Body of pancreas (tissue), 4 donors: ENCODE data around the gene PPARGC1A. TPM values are rescaled to one million over a fixed set of nuclear protein-coding genes. Genes with fewer than 3 reads are reported as not detected.

Experiments
- ATAC-seq: fragments of 150-250 bp; one replicate; pipeline ENCODE4 v1.9.1; 2016
- DNase-seq, 4 donors: peaks; one replicate each; pipeline ENCODE4 v3.0.0-alpha.2; 2019
- H3K27ac ChIP-seq, 4 donors: fragments of 200-600 bp; sonication (generic); 1 replicate in 3 of 4; 2 replicates in 1 of 4; pipeline versions ENCODE4 v1.5.1 to v1.6.1; 2016 to 2019; ENCODE audit warnings: mild to moderate bottlenecking in 1 of 4, mixed read lengths in 1 of 4, moderate library complexity in 1 of 4
- H3K27me3 ChIP-seq, 2 donors: fragments of 200-600 bp; sonication (generic); one replicate each; pipeline ENCODE4 v1.6.0; 2016; ENCODE audit warnings: mild to moderate bottlenecking in 1 of 2
- H3K36me3 ChIP-seq, 2 donors: fragments of 200-600 bp; sonication (generic); replicated peaks in 1 of 2; 2 replicates each; pipeline ENCODE4 v1.5.1; 2016; ENCODE audit warnings: low read depth in 2 of 2; ENCODE audit not compliant: insufficient read depth in 1 of 2
- H3K4me1 ChIP-seq: fragments of 200-600 bp; sonication (generic); one replicate; pipeline ENCODE4 v1.6.0; 2016
- H3K4me3 ChIP-seq, 2 donors: fragments of 200-600 bp; sonication (generic); 1 replicate in 1 of 2; 2 replicates in 1 of 2; pipeline ENCODE4 v1.5.1; 2016 to 2019
- H3K9me3 ChIP-seq, 3 donors: fragments of 200-600 bp; sonication (generic); 1 replicate in 2 of 3; 2 replicates in 1 of 3; pipeline ENCODE4 v1.5.1; 2016
- POLR2A ChIP-seq, 3 donors: fragments of 450-650 bp; IDR thresholded peaks; one replicate each; pipeline ENCODE4 v1.6.1; 2016; ENCODE audit warnings: antibody characterized with exemption in 3 of 3, mild to moderate bottlenecking in 2 of 3
- WGBS, 2 donors: methylation state at CpG; one replicate each; pipeline ENCODE4 v1.1.5; 2017; 5-methylcytosine and 5-hydroxymethylcytosine counted together
- intact Hi-C: fragments of 100-400 bp; cut with DNase I; formaldehyde crosslinking; loops from one replicate; pipeline ENCODE4 v1.15.1; 2023
- total RNA-seq, 2 donors: library from RNA; depleted of rRNA; stranded (reverse); fragments of >200 nt; gene quantifications; one replicate each; pipeline ENCODE4 v1.1.0, GENCODE V29; 2016
- TF ChIP-seq, protein P1 (sequence below), 7 experiments: fragments of 450-650 bp in 4 of 7; fragments of 200-600 bp in 3 of 7; sonication (generic) in 3 of 7; IDR thresholded peaks; one replicate each; pipeline ENCODE4 v1.5.1; 2016 to 2019; ENCODE audit warnings: antibody characterized with exemption in 7 of 7

PPARGC1A gene
- total RNA-seq, 2 donors from 2014 or later = 8.0 to 44.8 TPM

DNA sequence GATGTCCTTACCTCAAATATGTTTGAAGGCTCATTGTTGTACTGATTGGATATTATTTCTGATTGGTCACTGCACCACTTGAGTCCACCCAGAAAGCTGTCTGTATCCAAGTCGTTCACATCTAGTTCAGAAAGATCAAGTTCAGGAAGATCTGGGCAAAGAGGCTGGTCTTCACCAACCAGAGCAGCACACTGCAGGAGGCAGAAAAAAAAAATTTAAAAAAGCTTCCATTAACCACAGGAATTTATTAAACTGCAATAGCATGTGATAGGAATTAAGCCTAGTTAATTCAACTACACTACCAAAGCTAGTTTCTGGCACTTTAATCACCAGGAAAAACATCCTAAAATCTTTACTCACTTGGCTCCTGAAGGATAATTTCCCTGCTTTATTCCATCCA, 5.1 kb downstream of the PPARGC1A start:
- H3K27ac ChIP-seq = peak overlapping the region in 3 of 4 donors; percentile 33 to 84 (median 40)
- H3K4me3 ChIP-seq = no peak overlapping the region
- TF ChIP-seq, protein P1, sequence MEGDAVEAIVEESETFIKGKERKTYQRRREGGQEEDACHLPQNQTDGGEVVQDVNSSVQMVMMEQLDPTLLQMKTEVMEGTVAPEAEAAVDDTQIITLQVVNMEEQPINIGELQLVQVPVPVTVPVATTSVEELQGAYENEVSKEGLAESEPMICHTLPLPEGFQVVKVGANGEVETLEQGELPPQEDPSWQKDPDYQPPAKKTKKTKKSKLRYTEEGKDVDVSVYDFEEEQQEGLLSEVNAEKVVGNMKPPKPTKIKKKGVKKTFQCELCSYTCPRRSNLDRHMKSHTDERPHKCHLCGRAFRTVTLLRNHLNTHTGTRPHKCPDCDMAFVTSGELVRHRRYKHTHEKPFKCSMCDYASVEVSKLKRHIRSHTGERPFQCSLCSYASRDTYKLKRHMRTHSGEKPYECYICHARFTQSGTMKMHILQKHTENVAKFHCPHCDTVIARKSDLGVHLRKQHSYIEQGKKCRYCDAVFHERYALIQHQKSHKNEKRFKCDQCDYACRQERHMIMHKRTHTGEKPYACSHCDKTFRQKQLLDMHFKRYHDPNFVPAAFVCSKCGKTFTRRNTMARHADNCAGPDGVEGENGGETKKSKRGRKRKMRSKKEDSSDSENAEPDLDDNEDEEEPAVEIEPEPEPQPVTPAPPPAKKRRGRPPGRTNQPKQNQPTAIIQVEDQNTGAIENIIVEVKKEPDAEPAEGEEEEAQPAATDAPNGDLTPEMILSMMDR (IDR thresholded peaks at IDR 0.05) = no peak
- TF ChIP-seq POLR2A (IDR thresholded peaks at IDR 0.05) = no peak
- no peaks in the 10 kb centered on the region for H3K9me3 ChIP-seq
- H3K27me3 ChIP-seq = no peaks in the 10 kb centered on the region
- no peak for DNase-seq
- ATAC-seq = no peak
- intact Hi-C loops = no loop called here
- no peaks in the 10 kb centered on the region for H3K36me3 ChIP-seq
- peaks cover 8% of the 10 kb centered on the region for H3K4me1 ChIP-seq
- 21 to 33% methylated on average over 1 of the region's 1 CpG for WGBS, 2 donors

DNA sequence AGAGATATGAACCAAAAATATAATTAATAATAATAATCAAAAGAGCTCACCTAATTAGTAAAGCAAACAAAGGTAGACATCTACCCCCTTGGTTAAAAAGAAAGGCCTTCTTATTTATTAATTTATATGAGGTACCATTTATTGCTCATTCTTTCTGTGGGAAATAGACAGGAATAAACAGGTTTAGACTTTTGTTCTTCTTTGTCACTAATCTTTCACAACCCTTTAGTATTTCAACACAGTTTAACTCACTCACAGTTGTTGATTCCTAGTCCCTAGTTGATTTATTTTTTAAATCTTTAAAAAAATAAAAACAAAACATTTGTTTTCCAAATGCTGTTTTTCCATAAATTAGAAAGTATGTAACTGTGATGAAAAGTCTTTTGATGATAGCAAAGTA, 5.6 kb downstream of the PPARGC1A start:
- H3K27me3 ChIP-seq = no peaks in the 10 kb centered on the region
- H3K36me3 ChIP-seq = no peaks in the 10 kb centered on the region
- TF ChIP-seq POLR2A (IDR thresholded peaks at IDR 0.05) = no peak
- TF ChIP-seq, protein P1 (IDR thresholded peaks at IDR 0.05) = no peak
- H3K27ac ChIP-seq = peak overlapping the region in 3 of 4 donors; percentile 9 to 84 (median 40)
- no peak for ATAC-seq
- no peak overlapping the region for H3K4me3 ChIP-seq
- H3K4me1 ChIP-seq = peaks cover 4% of the 10 kb centered on the region
- no peak for DNase-seq
- no peaks in the 10 kb centered on the region for H3K9me3 ChIP-seq
- intact Hi-C loops = no loop called here

DNA sequence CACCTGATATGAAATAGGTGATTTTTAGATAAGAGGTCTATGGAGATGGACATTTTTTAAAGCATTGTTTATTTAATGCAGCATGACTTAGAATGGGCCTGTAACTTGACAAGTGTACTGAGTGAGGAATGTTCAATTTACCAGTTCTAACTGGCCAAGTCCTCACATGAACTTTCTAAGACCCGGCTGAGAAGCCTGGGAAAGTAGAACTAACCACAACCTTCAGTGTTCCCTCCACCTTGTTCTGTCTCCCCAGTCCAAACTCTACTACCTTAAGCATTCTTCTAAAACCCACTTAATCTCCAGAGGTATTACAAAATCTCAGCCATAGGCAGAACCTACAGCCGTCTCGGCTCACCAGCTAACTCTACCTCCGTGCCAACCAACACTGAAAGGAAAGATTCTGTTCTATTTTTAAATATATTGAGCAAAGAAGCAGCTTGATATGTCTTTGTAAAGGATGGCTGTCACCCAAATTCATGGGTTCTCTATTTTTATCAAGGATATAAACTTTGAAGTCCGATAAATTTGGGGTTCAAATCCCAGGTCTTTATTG, 6.8 kb downstream of the PPARGC1A start:
- Histone ChIP-seq H3K36me3 (no peaks in the 10 kb centered on the region), H3K4me1 (no peaks in the 10 kb centered on the region), H3K4me3 (no peak overlapping the region), H3K27me3 (no peaks in the 10 kb centered on the region), H3K9me3 (no peaks in the 10 kb centered on the region), H3K27ac (peak overlapping the region; percentile 7 to 48 (median 30))
- intact Hi-C loops = no loop called here
- ATAC-seq (no peak), DNase-seq (no peak)
- no peak for TF ChIP-seq POLR2A (IDR thresholded peaks at IDR 0.05)
- TF ChIP-seq, protein P1 (IDR thresholded peaks at IDR 0.05) = no peak
- 46 to 57% methylated on average over 5 of the region's 5 CpGs for WGBS, 2 donors

DNA sequence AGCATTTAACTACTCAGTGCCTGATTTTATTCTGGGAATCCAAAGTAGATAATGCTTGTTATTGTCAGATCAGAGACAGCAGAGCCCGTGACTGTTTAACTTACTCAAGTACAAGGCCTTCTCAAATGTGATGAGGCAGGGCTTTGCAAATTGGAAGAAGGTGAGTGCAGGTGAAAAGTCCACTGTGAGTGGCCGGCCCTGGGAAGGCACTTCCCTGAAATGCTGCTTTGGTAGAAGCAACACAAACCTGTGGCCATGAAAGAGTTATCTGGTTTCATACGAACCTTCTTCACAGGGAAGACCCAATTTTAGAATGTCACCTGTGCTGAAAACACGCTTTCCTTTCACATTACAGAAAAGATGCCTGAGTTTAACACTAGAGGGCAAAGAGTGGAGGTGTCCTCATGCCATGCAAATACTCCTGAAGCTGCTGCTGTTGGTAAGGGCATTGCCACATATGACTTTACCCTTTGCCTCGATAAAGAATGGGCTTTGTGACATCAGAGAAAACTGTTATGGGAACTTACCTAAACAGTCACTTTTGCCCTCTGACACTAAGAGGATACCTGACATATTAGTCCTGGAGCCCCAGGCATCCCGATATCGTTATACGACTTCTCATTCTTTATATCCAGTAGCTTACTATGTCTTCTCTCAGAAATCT, 8.0 kb downstream of the PPARGC1A start:
- TF ChIP-seq, protein P1 (IDR thresholded peaks at IDR 0.05) = peak in 3 of 7 experiments; percentile 20 to 33 (median 22)
- no peak for TF ChIP-seq POLR2A (IDR thresholded peaks at IDR 0.05)
- Histone ChIP-seq H3K27ac (peak overlapping the region in 3 of 4 donors; percentile 6 to 61 (median 48)), H3K36me3 (no peaks in the 10 kb centered on the region), H3K9me3 (no peaks in the 10 kb centered on the region), H3K4me1 (peaks cover 4% of the 10 kb centered on the region), H3K27me3 (no peaks in the 10 kb centered on the region), H3K4me3 (no peak overlapping the region)
- ATAC-seq (no peak), DNase-seq (no peak)
- 47 to 50% methylated on average over 8 of the region's 8 CpGs for WGBS, 2 donors
- intact Hi-C loops = no loop called here
